Hepatocyte (in vitro differentiated cells): ENCODE data around the gene ADAMTS4. TPM values are rescaled to one million over a fixed set of nuclear protein-coding genes. Genes with fewer than 3 reads are reported as not detected.

Source experiments
- DNase-seq: peaks from one replicate; pipeline ENCODE4 v3.0.0-alpha.2; 2016; ENCODE audit warnings: low spot score
- H2AFZ ChIP-seq: fragments of 200-600 bp; sonication (generic); 2 replicates; pipeline ENCODE4 v1.6.0; 2016; ENCODE audit warnings: antibody characterized with exemption, mild to moderate bottlenecking
- H3K27ac ChIP-seq: fragments of 200-600 bp; sonication (generic); 2 replicates; pipeline ENCODE4 v1.5.1; 2016; ENCODE audit warnings: mild to moderate bottlenecking
- H3K27me3 ChIP-seq: fragments of 200-600 bp; sonication (generic); 2 replicates; pipeline ENCODE4 v1.6.1; 2016
- H3K36me3 ChIP-seq: fragments of 200-600 bp; sonication (generic); replicated peaks from 2 replicates; pipeline ENCODE4 v1.5.1; 2016; ENCODE audit warnings: low read depth; ENCODE audit not compliant: insufficient read depth
- H3K4me1 ChIP-seq: fragments of 200-600 bp; sonication (generic); 2 replicates; pipeline ENCODE4 v1.5.1; 2016; ENCODE audit warnings: mild to moderate bottlenecking, moderate library complexity; ENCODE audit not compliant: insufficient read depth
- H3K4me2 ChIP-seq: fragments of 200-600 bp; sonication (generic); 2 replicates; pipeline ENCODE4 v1.6.0; 2016
- H3K4me3 ChIP-seq: fragments of 200-600 bp; sonication (generic); 2 replicates; pipeline ENCODE4 v1.5.1; 2016; ENCODE audit warnings: mild to moderate bottlenecking
- H3K79me2 ChIP-seq: fragments of 200-600 bp; sonication (generic); 2 replicates; pipeline ENCODE4 v1.6.0; 2017; ENCODE audit warnings: mild to moderate bottlenecking
- H3K9me2 ChIP-seq: fragments of 200-600 bp; sonication (generic); replicated peaks from 2 replicates; pipeline ENCODE4 v1.6.0; 2017; ENCODE audit warnings: mild to moderate bottlenecking; ENCODE audit not compliant: insufficient read depth
- H3K9me3 ChIP-seq: fragments of 200-600 bp; sonication (generic); 2 replicates; pipeline ENCODE4 v1.5.1; 2016; ENCODE audit warnings: low read depth, mild to moderate bottlenecking
- H4K20me1 ChIP-seq: fragments of 200-600 bp; sonication (generic); 2 replicates; pipeline ENCODE4 v1.6.0; 2016; ENCODE audit warnings: mild to moderate bottlenecking; ENCODE audit not compliant: insufficient read depth, poor library complexity, severe bottlenecking
- EZH2 ChIP-seq: fragments of 200-600 bp; sonication (generic); IDR thresholded peaks from 2 replicates; pipeline ENCODE4 v1.6.1; 2016; ENCODE audit warnings: antibody characterized with exemption, mild to moderate bottlenecking, borderline replicate concordance
- EZH2phosphoT487 ChIP-seq: fragments of 200-600 bp; sonication (generic); IDR thresholded peaks from one replicate; pipeline ENCODE4 v1.6.1; 2018; ENCODE audit warnings: antibody characterized with exemption, mild to moderate bottlenecking, low read depth, moderate library complexity; ENCODE audit not compliant: unreplicated experiment, severe bottlenecking
- WGBS: methylation state at CpG from one replicate; pipeline ENCODE4 v1.1.6; 2016; ENCODE audit warnings: low lambda C conversion rate; ENCODE audit errors: missing lambda C conversion rate; 5-methylcytosine and 5-hydroxymethylcytosine counted together
- polyA plus RNA-seq: library from polyadenylated mRNA; unstranded; fragments of >200 nt; fragmentation: Nextera tagmentation; extraction: Ambion mirVana; gene quantifications from 2 replicates; pipeline ENCODE4 v1.2.1, GENCODE V29; 2016
- total RNA-seq: library from RNA; depleted of rRNA; stranded (reverse); fragments of >200 nt; gene quantifications from 2 replicates; pipeline ENCODE4 v1.2.3, GENCODE V29; 2014
- TF ChIP-seq, protein P1 (sequence below): fragments of 200-600 bp; sonication (generic); IDR thresholded peaks from 2 replicates; pipeline ENCODE4 v1.5.1; 2016; ENCODE audit warnings: antibody characterized with exemption, mild to moderate bottlenecking; ENCODE audit not compliant: poor library complexity

Gene ADAMTS4
- total and polyA plus RNA-seq, 2 experiments from 2014 or later, result 2.3 to 6.1 TPM

DNA sequence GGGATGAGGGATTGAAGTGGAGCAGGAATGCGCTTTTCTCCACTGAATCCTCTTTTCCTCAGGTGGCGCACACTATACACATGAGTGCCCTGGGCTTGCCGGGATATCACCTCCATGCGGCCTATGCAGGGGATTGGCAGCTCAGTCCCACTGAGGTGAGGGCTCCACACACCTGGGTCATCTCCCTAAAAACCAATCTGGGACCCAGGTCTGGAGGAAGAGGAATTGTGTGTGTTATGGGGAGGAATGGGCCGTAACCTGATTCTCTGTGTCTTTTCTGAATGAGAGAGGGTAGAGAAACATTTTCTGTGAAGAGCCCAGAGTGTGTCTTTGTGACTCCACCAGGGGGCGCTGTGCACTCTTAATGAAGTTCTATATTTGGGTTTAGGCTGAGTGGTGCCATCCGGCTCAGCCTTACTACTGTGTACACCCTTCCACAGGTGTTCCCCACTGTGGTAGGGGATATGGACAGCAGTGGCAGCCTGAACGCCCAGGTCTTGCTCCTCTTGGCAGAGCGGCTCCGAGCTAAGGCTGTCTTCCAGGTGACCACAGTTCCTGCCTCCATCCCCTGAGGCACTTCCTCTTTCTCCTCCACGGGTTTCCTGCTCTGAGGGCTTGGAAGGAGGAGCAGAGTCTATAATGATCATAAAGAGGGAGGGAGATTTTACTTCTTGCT is 28.5 kb upstream of the ADAMTS4 start:
- TF ChIP-seq EZH2 (no peak), EZH2phosphoT487 (no peak)
- TF ChIP-seq, protein P1, sequence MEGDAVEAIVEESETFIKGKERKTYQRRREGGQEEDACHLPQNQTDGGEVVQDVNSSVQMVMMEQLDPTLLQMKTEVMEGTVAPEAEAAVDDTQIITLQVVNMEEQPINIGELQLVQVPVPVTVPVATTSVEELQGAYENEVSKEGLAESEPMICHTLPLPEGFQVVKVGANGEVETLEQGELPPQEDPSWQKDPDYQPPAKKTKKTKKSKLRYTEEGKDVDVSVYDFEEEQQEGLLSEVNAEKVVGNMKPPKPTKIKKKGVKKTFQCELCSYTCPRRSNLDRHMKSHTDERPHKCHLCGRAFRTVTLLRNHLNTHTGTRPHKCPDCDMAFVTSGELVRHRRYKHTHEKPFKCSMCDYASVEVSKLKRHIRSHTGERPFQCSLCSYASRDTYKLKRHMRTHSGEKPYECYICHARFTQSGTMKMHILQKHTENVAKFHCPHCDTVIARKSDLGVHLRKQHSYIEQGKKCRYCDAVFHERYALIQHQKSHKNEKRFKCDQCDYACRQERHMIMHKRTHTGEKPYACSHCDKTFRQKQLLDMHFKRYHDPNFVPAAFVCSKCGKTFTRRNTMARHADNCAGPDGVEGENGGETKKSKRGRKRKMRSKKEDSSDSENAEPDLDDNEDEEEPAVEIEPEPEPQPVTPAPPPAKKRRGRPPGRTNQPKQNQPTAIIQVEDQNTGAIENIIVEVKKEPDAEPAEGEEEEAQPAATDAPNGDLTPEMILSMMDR, result peak; percentile 87
- 53% methylated on average over 11 of the region's 11 CpGs for WGBS
- peaks cover 10% of the 10 kb centered on the region for H3K4me1 ChIP-seq
- H4K20me1 ChIP-seq, result no peaks in the 10 kb centered on the region
- no peak overlapping the region for H2AFZ ChIP-seq
- peaks cover 4% of the 10 kb centered on the region for H3K79me2 ChIP-seq
- no peaks in the 10 kb centered on the region for H3K9me2 ChIP-seq
- H3K4me2 ChIP-seq, result peak overlapping the region; percentile 79
- H3K27ac ChIP-seq, result peak overlapping the region; percentile 26
- DNase-seq, result peak; percentile 91
- no peaks in the 10 kb centered on the region for H3K36me3 ChIP-seq
- H3K27me3 ChIP-seq, result no peaks in the 10 kb centered on the region
- peak overlapping the region; percentile 50 for H3K4me3 ChIP-seq
- H3K9me3 ChIP-seq, result no peaks in the 10 kb centered on the region

DNA sequence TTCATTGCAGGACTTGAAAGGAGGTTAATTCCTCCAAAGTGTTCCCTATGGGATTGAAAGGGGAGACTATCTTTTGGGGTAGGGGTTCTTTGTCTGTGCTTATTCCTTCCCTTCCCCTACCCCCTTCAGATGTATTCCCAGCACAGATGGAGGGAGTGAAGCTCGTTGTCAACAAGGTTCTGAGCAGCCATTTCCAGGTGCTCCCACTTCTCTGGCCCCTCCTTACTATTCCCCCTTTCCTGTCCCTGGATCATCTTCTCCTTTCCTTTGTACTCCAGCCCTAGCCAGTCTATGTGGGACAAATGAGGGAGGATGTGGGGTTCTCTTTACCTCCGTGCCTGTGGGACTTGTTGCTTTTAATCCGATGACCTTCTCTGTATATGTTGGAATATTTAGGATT is 27.9 kb upstream of the ADAMTS4 start:
- peak overlapping the region; percentile 17 for H3K27ac ChIP-seq
- H4K20me1 ChIP-seq, result no peaks in the 10 kb centered on the region
- peak overlapping the region; percentile 50 for H3K4me3 ChIP-seq
- TF ChIP-seq EZH2phosphoT487, result no peak
- TF ChIP-seq, protein P1, result no peak
- no peak for TF ChIP-seq EZH2
- H3K9me3 ChIP-seq, result no peaks in the 10 kb centered on the region
- DNase-seq, result no peak
- no peaks in the 10 kb centered on the region for H3K27me3 ChIP-seq
- no peaks in the 10 kb centered on the region for H3K9me2 ChIP-seq
- H3K36me3 ChIP-seq, result no peaks in the 10 kb centered on the region
- H2AFZ ChIP-seq, result no peak overlapping the region
- peak overlapping the region; percentile 79 for H3K4me2 ChIP-seq
- 71% methylated on average over 3 of the region's 3 CpGs for WGBS
- H3K4me1 ChIP-seq, result peaks cover 10% of the 10 kb centered on the region
- H3K79me2 ChIP-seq, result peaks cover 4% of the 10 kb centered on the region

DNA sequence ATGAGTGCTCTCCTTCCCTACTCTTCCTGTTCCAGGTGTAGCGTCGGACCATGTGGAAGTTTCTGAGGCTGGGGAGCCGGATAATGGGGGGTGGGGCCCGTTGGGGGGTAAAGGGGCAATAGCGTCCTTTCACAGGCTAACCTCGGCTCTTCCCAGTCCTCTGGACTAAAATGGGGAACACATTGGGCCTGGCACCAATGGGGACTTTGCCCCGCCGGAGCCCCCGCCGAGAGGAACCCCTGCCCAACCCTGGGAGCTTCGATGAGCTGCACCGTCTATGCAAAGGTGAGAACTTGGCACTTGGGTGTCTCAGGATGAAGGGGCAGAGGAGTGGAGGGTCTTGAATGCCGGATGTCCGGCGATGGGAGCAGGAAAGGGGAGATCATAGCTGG is 27.5 kb upstream of the ADAMTS4 start:
- H3K4me1 ChIP-seq, result peaks cover 10% of the 10 kb centered on the region
- H3K4me3 ChIP-seq, result peak overlapping the region; percentile 50
- no peaks in the 10 kb centered on the region for H3K27me3 ChIP-seq
- peak overlapping the region; percentile 58 for H2AFZ ChIP-seq
- H3K27ac ChIP-seq, result peak overlapping the region; percentile 17
- H3K4me2 ChIP-seq, result peak overlapping the region; percentile 79
- H3K79me2 ChIP-seq, result peaks cover 4% of the 10 kb centered on the region
- 11% methylated on average over 12 of the region's 15 CpGs for WGBS
- TF ChIP-seq EZH2phosphoT487 (no peak), EZH2 (no peak)
- TF ChIP-seq, protein P1, result no peak
- H3K9me2 ChIP-seq, result no peaks in the 10 kb centered on the region
- no peaks in the 10 kb centered on the region for H4K20me1 ChIP-seq
- no peaks in the 10 kb centered on the region for H3K36me3 ChIP-seq
- no peak for DNase-seq
- no peaks in the 10 kb centered on the region for H3K9me3 ChIP-seq
